Endometrial microvascular endothelial cells (primary cell): ENCODE data around the gene GSE1. TPM values are rescaled to one million over a fixed set of nuclear protein-coding genes. Genes with fewer than 3 reads are reported as not detected.

ENCODE experiments used
- in situ Hi-C: cut with HindIII; loops from 2 replicates; pipeline ENCODE4 v1.10.0; 2017; ENCODE audit warnings: low sequenced_read_pairs, low pct_unique_long_range_greater_than_20kb; ENCODE audit errors: inconsistent ontology term
- total RNA-seq: library from RNA; depleted of rRNA; stranded (reverse); fragments of >200 nt; gene quantifications from one replicate; pipeline ENCODE4 v1.2.3, GENCODE V29; 2015; ENCODE audit errors: inconsistent ontology term

GSE1 gene
- total RNA-seq, 1 donor from 2014 or later = 5.8 TPM

GRCh38 chr16:85650844-85651628 lies 37.9 kb downstream of the GSE1 start:
- in situ Hi-C loops = no loop called here

- in situ Hi-C loops = no loop called here
Measured at GRCh38 chr16:85651629-85652430, 38.7 kb downstream of the GSE1 start.

GRCh38 chr16:85652431-85653221 lies 39.5 kb downstream of the GSE1 start:
- in situ Hi-C loops = no loop called here

- in situ Hi-C loops = no loop called here
Measured at GRCh38 chr16:85653290-85653891, 40.3 kb downstream of the GSE1 start.

- in situ Hi-C loops = no loop called here
Measured at GRCh38 chr16:85654251-85655095, 41.4 kb downstream of the GSE1 start.

GRCh38 chr16:85655216-85656129 lies 42.4 kb downstream of the GSE1 start:
- in situ Hi-C loops = no loop called here

GRCh38 chr16:85656351-85657266 lies 43.5 kb downstream of the GSE1 start:
- in situ Hi-C loops = no loop called here

- in situ Hi-C loops = no loop called here
Measured at GRCh38 chr16:85657267-85657650, 44.1 kb downstream of the GSE1 start.

GRCh38 chr16:85657996-85658395 lies 44.9 kb downstream of the GSE1 start:
- in situ Hi-C loops = no loop called here

GRCh38 chr16:85658504-85659326 lies 45.6 kb downstream of the GSE1 start:
- in situ Hi-C loops = no loop called here

GRCh38 chr16:85659336-85659735 lies 46.2 kb downstream of the GSE1 start:
- in situ Hi-C loops = no loop called here

GRCh38 chr16:85659805-85660511 lies 46.8 kb downstream of the GSE1 start:
- in situ Hi-C loops = no loop called here

- in situ Hi-C loops = no loop called here
Measured at GRCh38 chr16:85660843-85661739, 48.0 kb downstream of the GSE1 start.
